Keratinocyte (primary cell): Measurements from ENCODE around the gene RAE1. TPM values are rescaled to one million over a fixed set of nuclear protein-coding genes. Genes with fewer than 3 reads are reported as not detected.

Source experiments
- DNase-seq: peaks from one replicate; pipeline ENCODE4 v3.0.0-alpha.2; 2011; ENCODE audit warnings: low read depth, missing footprints, low spot score
- FAIRE-seq: peaks from 2 replicates; lab custom pipeline; 2011; peaks lifted over from hg19 to GRCh38; lab: Jason Lieb, UNC
- H2AFZ ChIP-seq: 2 replicates; pipeline ENCODE4 v1.6.0; 2012; ENCODE audit warnings: low read length, control low read depth, inconsistent platforms; ENCODE audit not compliant: control insufficient read depth
- H3K27ac ChIP-seq: 2 replicates; pipeline ENCODE4 v1.5.1; 2011; ENCODE audit warnings: low read length; ENCODE audit not compliant: control insufficient read depth, insufficient read depth
- H3K27me3 ChIP-seq: 3 replicates; pipeline ENCODE4 v1.6.0; 2011; ENCODE audit warnings: low read length; ENCODE audit not compliant: control insufficient read depth, insufficient read depth; ENCODE audit errors: extremely low read depth
- H3K36me3 ChIP-seq, 2 experiments: 2 replicates in 1 of 2; 3 replicates in 1 of 2; pipeline ENCODE4 v1.5.1; 2011; ENCODE audit warnings: low read length in 2 of 2, mild to moderate bottlenecking in 1 of 2; ENCODE audit not compliant: control insufficient read depth in 2 of 2, insufficient read depth in 2 of 2; ENCODE audit errors: extremely low read depth in 1 of 2
- H3K4me1 ChIP-seq: 3 replicates; pipeline ENCODE4 v1.5.1; 2011; ENCODE audit warnings: low read length; ENCODE audit not compliant: control insufficient read depth, insufficient read depth; ENCODE audit errors: extremely low read depth
- H3K4me2 ChIP-seq: 3 replicates; pipeline ENCODE4 v1.6.0; 2011; ENCODE audit warnings: low read depth, low read length; ENCODE audit not compliant: control insufficient read depth, insufficient read depth; ENCODE audit errors: extremely low read depth
- H3K4me3 ChIP-seq, 3 experiments: fragments of 200-600 bp in 1 of 3; sonication (generic) in 1 of 3; 2 replicates in 2 of 3; 3 replicates in 1 of 3; pipeline ENCODE4 v1.5.1; 2011 to 2016; ENCODE audit warnings: low read length in 3 of 3, mild to moderate bottlenecking in 3 of 3, control low read depth in 2 of 3, inconsistent platforms in 1 of 3, low read depth in 1 of 3, mixed read lengths in 1 of 3, mixed run types in 1 of 3, moderate library complexity in 1 of 3; ENCODE audit not compliant: control insufficient read depth in 2 of 3, insufficient read depth in 2 of 3; ENCODE audit errors: extremely low read depth in 1 of 3
- H3K79me2 ChIP-seq: 2 replicates; pipeline ENCODE4 v1.6.0; 2012; ENCODE audit warnings: low read length; ENCODE audit not compliant: control insufficient read depth, insufficient read depth
- H3K9ac ChIP-seq: 3 replicates; pipeline ENCODE4 v1.6.0; 2011; ENCODE audit warnings: low read length; ENCODE audit not compliant: control insufficient read depth, insufficient read depth; ENCODE audit errors: extremely low read depth
- H3K9me1 ChIP-seq: 3 replicates; pipeline ENCODE4 v1.6.0; 2011; ENCODE audit warnings: low read length; ENCODE audit not compliant: control insufficient read depth, insufficient read depth; ENCODE audit errors: extremely low read depth
- H3K9me3 ChIP-seq: 2 replicates; pipeline ENCODE4 v1.5.1; 2012; ENCODE audit warnings: low read depth, low read length; ENCODE audit not compliant: control insufficient read depth
- H4K20me1 ChIP-seq: 3 replicates; pipeline ENCODE4 v1.6.0; 2011; ENCODE audit warnings: low read length; ENCODE audit not compliant: control insufficient read depth, insufficient read depth; ENCODE audit errors: extremely low read depth
- EZH2 ChIP-seq: IDR thresholded peaks from one replicate; pipeline ENCODE4 v1.6.1; 2012; ENCODE audit warnings: inconsistent platforms, mild to moderate bottlenecking, low read length, moderate library complexity
- dilution Hi-C: fragments of 300-500 bp; cut with MboI; formaldehyde crosslinking; loops from one replicate; pipeline ENCODE4 v1.7.0; 2020; ENCODE audit warnings: low sequenced_read_pairs; ENCODE audit not compliant: extremely low pct_ligation_motif_present
- polyA plus RNA-seq, 5 experiments: library from polyadenylated mRNA; depleted of rRNA in 3 of 5; stranded (reverse) in 3 of 5; stranded (forward) in 1 of 5; unstranded in 1 of 5; fragments of >200 nt; gene quantifications; 1 replicate in 1 of 5; 2 replicates in 3 of 5; 3 replicates in 1 of 5; pipeline versions ENCODE4 v1.2.1 to v1.2.3, GENCODE V29; 2011 to 2012; ENCODE audit warnings: missing spikeins in 2 of 5, low read depth in 1 of 5, low replicate concordance in 1 of 5
- TF ChIP-seq, protein P1 (sequence below), 3 experiments: IDR thresholded peaks in 1 of 3; conservative IDR thresholded peaks in 1 of 3; optimal IDR thresholded peaks in 1 of 3; 2 replicates in 2 of 3; 3 replicates in 1 of 3; pipeline versions ENCODE3 to v1.5.1; 2011; ENCODE audit warnings: low read length in 3 of 3, mild to moderate bottlenecking in 3 of 3, moderate library complexity in 2 of 3, control low read depth in 1 of 3, inconsistent platforms in 1 of 3; ENCODE audit not compliant: insufficient read depth in 2 of 3; ENCODE audit errors: extremely low read depth in 1 of 3

Gene RAE1
- polyA plus RNA-seq, 1 donor (not counting 4 experiments of a cell fraction or from before 2014, with no cell fraction given), result 32.4 TPM

DNA sequence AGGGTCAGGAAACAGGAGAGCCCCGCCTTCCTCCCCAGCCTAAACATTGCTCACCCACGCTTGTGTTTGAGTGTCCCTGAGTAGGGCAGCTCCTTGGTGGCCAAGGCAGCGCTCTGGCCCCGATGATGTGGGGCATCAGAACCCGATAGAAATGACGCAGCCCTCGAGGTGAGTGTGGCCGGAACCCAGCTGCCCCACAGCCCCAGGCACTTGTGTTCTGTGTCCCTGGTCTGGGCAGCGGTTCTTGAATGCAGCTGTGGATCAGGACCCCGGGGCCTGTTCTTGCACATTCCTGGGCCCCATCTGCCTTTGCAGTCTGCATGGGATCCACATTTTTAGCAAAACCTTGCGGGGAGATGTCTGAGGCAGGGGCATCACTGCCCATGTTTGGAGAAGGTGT lies 53.0 kb downstream of the RAE1 start:
- H3K79me2 ChIP-seq, result no peaks in the 10 kb centered on the region
- no peak overlapping the region for H3K4me2 ChIP-seq
- H3K9me3 ChIP-seq, result no peaks in the 10 kb centered on the region
- H3K4me1 ChIP-seq, result no peaks in the 10 kb centered on the region
- H3K4me3 ChIP-seq, result no peak overlapping the region
- dilution Hi-C loops, result no loop called here
- H3K9me1 ChIP-seq, result no peaks in the 10 kb centered on the region
- H3K9ac ChIP-seq, result no peak overlapping the region
- DNase-seq (no peak), FAIRE-seq (no peak)
- H2AFZ ChIP-seq, result no peak overlapping the region
- no peak for TF ChIP-seq EZH2
- TF ChIP-seq, protein P1, sequence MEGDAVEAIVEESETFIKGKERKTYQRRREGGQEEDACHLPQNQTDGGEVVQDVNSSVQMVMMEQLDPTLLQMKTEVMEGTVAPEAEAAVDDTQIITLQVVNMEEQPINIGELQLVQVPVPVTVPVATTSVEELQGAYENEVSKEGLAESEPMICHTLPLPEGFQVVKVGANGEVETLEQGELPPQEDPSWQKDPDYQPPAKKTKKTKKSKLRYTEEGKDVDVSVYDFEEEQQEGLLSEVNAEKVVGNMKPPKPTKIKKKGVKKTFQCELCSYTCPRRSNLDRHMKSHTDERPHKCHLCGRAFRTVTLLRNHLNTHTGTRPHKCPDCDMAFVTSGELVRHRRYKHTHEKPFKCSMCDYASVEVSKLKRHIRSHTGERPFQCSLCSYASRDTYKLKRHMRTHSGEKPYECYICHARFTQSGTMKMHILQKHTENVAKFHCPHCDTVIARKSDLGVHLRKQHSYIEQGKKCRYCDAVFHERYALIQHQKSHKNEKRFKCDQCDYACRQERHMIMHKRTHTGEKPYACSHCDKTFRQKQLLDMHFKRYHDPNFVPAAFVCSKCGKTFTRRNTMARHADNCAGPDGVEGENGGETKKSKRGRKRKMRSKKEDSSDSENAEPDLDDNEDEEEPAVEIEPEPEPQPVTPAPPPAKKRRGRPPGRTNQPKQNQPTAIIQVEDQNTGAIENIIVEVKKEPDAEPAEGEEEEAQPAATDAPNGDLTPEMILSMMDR (optimal IDR thresholded peaks at IDR 0.05 in 1 of 3, IDR thresholded peaks at IDR 0.05 in 1 of 3, conservative IDR thresholded peaks at IDR 0.05 in 1 of 3; ENCODE audit: extremely low read depth in 1 of 3, insufficient read depth in 2 of 3, low read length in 3 of 3), result no peak
- no peak overlapping the region for H3K27ac ChIP-seq
- H3K36me3 ChIP-seq, result peaks cover 0 to 13% of the 10 kb centered on the region in 2 experiments
- no peaks in the 10 kb centered on the region for H4K20me1 ChIP-seq
- no peaks in the 10 kb centered on the region for H3K27me3 ChIP-seq

DNA sequence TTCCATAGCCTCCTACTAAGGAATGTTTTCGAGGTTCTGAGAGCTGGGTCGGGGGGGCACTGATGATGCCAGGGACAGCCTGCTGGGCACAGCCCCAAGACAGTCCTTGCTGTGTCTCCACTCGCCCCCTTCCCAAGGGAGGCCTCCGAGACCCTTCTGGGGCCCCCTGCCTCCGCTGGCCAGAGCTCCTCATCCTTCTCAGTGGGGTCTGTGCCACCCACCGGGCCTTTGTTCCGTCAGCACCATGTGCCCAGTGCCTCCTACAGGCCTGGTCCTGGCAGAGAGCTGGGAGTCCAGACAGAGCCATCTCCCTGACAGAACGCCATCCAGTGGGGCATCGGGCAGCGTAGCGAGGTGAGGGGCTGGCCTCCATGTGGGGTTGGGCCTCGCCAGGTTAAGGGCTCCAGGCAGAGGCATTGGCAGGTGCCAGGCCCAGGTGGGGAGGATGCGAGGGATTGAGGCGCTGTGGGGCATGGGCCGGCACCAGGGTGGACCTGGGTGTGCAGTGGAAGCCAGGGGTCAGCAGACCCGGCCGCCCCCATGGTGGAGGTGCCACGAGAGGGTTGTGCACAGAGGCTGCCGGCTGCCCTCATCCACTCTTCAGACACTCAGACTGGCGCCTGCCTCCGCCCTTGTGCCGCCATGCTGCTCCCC lies 53.5 kb downstream of the RAE1 start:
- H3K4me2 ChIP-seq, result no peak overlapping the region
- H2AFZ ChIP-seq, result no peak overlapping the region
- H3K9me3 ChIP-seq, result no peaks in the 10 kb centered on the region
- FAIRE-seq (no peak), DNase-seq (no peak)
- no peaks in the 10 kb centered on the region for H3K27me3 ChIP-seq
- TF ChIP-seq, protein P1 (optimal IDR thresholded peaks at IDR 0.05 in 1 of 3, IDR thresholded peaks at IDR 0.05 in 1 of 3, conservative IDR thresholded peaks at IDR 0.05 in 1 of 3; ENCODE audit: extremely low read depth in 1 of 3, insufficient read depth in 2 of 3, low read length in 3 of 3), result no peak
- TF ChIP-seq EZH2, result no peak
- H3K4me3 ChIP-seq, result no peak overlapping the region
- no peaks in the 10 kb centered on the region for H3K79me2 ChIP-seq
- no peak overlapping the region for H3K27ac ChIP-seq
- no peak overlapping the region for H3K9ac ChIP-seq
- peaks cover 0 to 13% of the 10 kb centered on the region in 2 experiments for H3K36me3 ChIP-seq
- no peaks in the 10 kb centered on the region for H4K20me1 ChIP-seq
- no peaks in the 10 kb centered on the region for H3K9me1 ChIP-seq
- dilution Hi-C loops, result no loop called here
- no peaks in the 10 kb centered on the region for H3K4me1 ChIP-seq
